Measurements from ENCODE around the gene HYAL1.
A peak's percentile ranks its signal among the peaks of the same experiment; 100 is the strongest.

The HYAL1 gene

GRCh38 chr3:50303013-50303815 lies at the start of gene HYAL1:
Gene HYAL1 (minus strand): TSS chr3:50303574. CDS start chr3:50302956, 618 bp downstream.
- DNase-seq (ENCODE audit: low spot score) = peak; percentile 64

GRCh38 chr3:50352781-50353180 lies 49.4 kb upstream of the HYAL1 start:
- DNase-seq (ENCODE audit: low spot score) = no peak

- no peak for DNase-seq (ENCODE audit: low spot score)
Measured at GRCh38 chr3:50351323-50351697, 47.9 kb upstream of the HYAL1 start.

- DNase-seq (ENCODE audit: low spot score) = peak; percentile 97
Measured at GRCh38 chr3:50350527-50351322, 47.4 kb upstream of the HYAL1 start, which contains the start of the genes CYB561D2 and NPRL2. Gene CYB561D2 (plus strand): TSS chr3:50350862. CDS start chr3:50351434, 572 bp downstream. Gene NPRL2 (minus strand): TSS chr3:50350775. CDS start chr3:50350652, 123 bp downstream.

GRCh38 chr3:50350213-50350526 lies 46.8 kb upstream of the HYAL1 start:
- no peak for DNase-seq (ENCODE audit: low spot score)

GRCh38 chr3:50347187-50347813 lies 43.9 kb upstream of the HYAL1 start:
- DNase-seq (ENCODE audit: low spot score) = no peak

GRCh38 chr3:50345586-50346234 lies 42.3 kb upstream of the HYAL1 start, which contains the start of gene ZMYND10:
Gene ZMYND10 (minus strand): TSS chr3:50345732. CDS start chr3:50345579, 153 bp downstream.
- DNase-seq (ENCODE audit: low spot score) = peak; percentile 82

- DNase-seq (ENCODE audit: low spot score) = no peak
Measured at GRCh38 chr3:50345008-50345407, 41.6 kb upstream of the HYAL1 start.

GRCh38 chr3:50342813-50343633 lies 39.6 kb upstream of the HYAL1 start:
- DNase-seq (ENCODE audit: low spot score) = no peak

- DNase-seq (ENCODE audit: low spot score) = no peak
Measured at GRCh38 chr3:50341996-50342650, 38.7 kb upstream of the HYAL1 start.

- DNase-seq (ENCODE audit: low spot score) = no peak
Measured at GRCh38 chr3:50341537-50341936, 38.2 kb upstream of the HYAL1 start.

- peak; percentile 86 for DNase-seq (ENCODE audit: low spot score)
Measured at GRCh38 chr3:50340448-50341329, 37.3 kb upstream of the HYAL1 start, which contains the start of gene RASSF1. Gene RASSF1 (minus strand): TSS chr3:50340836. CDS start chr3:50340805, 31 bp downstream.

GRCh38 chr3:50340147-50340447 lies 36.7 kb upstream of the HYAL1 start:
- DNase-seq (ENCODE audit: low spot score) = no peak

- no peak for DNase-seq (ENCODE audit: low spot score)
Measured at GRCh38 chr3:50339485-50340146, 36.2 kb upstream of the HYAL1 start.

- no peak for DNase-seq (ENCODE audit: low spot score)
Measured at GRCh38 chr3:50338965-50339364, 35.6 kb upstream of the HYAL1 start.

- peak; percentile 99 for DNase-seq (ENCODE audit: low spot score)
Measured at GRCh38 chr3:50337175-50337861, 33.9 kb upstream of the HYAL1 start.

- DNase-seq (ENCODE audit: low spot score) = no peak
Measured at GRCh38 chr3:50336452-50337174, 33.2 kb upstream of the HYAL1 start.

Data from left forelimb (tissue), 1 donor.